GM19395 (cell line): ENCODE results near the gene CKMT1B.
"Not testable (repeated sequence)": the region's sequence is repeated elsewhere in the genome, so short reads cannot be mapped to it uniquely, and the experiment has no call there.

Source experiments
- ATAC-seq: cut with Tn5 transposase; IDR thresholded peaks from one replicate; pipeline ENCODE4 v1.9.1; 2021; ENCODE audit warnings: mild to moderate bottlenecking, moderate library complexity; ENCODE audit not compliant: unreplicated experiment

Gene CKMT1B

GRCh38 chr15:43626937-43627336 lies 33.1 kb downstream of the CKMT1B start:
- not testable (repeated sequence) for ATAC-seq

DNA sequence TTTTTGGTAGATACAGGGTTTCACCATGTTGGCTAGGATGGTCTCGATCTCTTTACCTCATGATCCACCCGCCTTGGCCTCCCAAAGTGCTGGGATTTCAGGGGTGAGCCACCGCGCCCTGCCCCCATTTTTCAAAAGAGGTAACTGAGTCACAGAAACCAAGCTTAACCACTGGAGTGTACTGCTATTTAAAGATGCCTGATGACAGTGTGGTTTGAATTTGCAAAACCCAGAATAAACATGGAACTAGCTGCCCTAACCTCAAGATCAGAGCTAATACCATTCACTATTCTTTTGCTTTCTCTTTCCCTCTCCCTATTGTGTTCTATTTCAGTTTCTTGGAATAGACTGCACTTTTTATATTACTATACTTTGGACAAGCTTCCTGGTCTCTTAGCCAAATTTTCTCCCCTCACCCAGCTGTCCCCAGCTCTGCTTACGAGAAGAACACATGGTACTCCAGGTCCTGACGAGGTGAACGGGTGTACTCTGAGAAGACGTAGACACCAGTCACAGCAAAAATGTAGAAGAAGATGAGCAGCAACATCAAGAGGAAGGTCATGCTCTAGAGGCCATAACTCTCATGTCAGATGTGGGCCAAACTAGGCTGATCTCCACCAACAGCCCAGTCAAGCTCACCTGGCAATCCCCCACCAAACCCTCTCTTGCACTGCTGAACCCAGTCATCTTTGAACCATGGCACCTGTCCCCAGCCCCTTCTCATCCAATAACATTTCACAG lies 44.8 kb downstream of the CKMT1B start:
- not testable (repeated sequence) for ATAC-seq
